HG02852 (cell line): ENCODE measurements around the gene BRPF3.
"Not testable (repeated sequence)": the region's sequence is repeated elsewhere in the genome, so short reads cannot be mapped to it uniquely, and the experiment has no call there.

Experiments used
- ATAC-seq: cut with Tn5 transposase; IDR thresholded peaks from one replicate; pipeline ENCODE4 v1.9.1; 2021; ENCODE audit warnings: mild to moderate bottlenecking, moderate library complexity; ENCODE audit not compliant: unreplicated experiment

BRPF3 gene

DNA sequence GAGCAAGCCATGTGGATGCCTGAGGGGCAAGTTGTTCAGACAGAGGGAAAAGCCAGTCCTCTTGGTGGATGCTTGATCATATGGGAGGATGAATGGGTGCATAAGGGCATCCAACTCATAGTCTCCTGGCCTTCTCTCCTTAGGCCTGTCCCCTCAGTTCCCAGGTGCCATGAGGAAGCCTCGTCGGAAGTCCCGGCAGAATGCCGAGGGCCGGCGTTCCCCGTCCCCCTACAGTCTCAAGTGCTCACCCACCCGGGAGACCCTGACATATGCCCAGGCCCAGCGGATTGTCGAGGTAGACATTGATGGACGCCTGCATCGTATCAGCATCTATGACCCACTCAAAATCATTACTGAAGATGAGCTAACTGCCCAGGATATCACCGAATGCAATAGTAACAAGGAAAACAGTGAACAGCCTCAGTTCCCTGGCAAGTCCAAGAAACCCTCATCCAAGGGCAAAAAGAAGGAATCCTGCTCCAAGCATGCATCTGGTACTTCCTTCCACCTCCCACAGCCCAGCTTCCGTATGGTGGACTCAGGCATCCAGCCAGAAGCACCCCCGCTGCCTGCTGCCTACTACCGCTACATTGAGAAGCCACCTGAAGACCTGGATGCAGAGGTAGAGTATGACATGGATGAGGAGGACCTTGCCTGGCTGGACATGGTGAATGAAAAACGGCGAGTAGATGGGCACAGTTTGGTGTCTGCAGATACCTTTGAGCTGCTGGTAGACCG, 3.8 kb downstream of the BRPF3 start:
- ATAC-seq, result no peak

DNA sequence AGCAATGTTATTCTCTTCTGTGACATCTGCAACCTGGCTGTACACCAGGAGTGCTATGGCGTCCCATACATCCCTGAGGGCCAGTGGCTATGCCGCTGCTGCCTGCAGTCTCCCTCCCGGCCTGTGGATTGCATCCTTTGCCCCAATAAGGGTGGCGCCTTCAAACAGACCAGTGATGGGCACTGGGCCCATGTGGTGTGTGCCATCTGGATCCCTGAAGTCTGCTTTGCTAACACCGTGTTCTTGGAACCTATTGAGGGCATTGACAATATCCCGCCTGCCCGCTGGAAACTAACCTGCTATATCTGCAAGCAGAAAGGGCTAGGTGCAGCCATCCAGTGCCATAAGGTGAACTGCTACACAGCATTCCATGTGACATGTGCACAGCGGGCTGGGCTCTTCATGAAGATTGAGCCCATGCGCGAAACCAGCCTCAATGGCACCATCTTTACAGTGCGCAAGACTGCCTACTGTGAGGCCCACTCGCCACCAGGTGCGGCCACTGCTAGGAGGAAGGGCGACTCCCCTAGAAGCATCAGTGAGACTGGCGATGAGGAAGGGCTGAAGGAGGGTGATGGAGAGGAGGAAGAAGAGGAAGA, 4.6 kb downstream of the BRPF3 start:
- ATAC-seq, result no peak

DNA sequence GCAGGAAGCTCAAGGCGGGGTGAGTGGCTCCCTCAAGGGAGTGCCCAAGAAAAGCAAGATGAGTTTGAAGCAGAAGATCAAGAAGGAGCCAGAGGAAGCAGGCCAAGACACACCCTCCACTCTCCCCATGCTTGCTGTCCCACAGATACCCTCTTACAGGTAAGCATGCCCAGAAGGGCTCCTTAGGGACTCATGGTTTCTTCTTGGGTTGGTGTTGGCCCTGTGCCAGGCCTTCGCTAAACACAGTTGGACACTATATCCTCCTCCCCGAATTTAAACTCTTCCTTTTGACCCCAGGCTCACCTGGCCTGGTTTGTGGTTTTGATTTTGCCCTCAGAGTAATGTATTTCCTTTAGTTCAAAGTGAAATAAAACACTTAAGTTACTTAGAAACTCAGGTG, 5.1 kb downstream of the BRPF3 start:
- no peak for ATAC-seq

DNA sequence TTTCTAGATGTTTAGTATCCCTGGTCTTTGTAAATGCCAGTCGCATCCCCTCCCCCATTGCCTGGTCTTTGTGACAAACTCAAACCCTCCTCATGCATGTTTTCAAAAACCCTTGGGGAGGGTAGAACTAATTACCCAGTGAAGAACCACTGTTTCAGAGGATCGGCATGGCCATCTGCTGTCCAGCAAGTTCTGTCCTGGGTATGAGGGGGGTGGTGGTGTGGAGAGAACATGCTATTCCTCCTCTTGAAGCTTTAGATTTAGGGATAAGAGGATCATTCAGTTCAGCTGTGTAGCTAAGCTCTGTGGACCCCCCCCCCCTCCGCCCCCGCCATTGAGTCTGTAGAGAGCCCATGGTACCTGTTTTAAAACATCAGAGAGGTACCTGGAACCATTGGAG, 5.6 kb downstream of the BRPF3 start:
- ATAC-seq, result no peak

DNA sequence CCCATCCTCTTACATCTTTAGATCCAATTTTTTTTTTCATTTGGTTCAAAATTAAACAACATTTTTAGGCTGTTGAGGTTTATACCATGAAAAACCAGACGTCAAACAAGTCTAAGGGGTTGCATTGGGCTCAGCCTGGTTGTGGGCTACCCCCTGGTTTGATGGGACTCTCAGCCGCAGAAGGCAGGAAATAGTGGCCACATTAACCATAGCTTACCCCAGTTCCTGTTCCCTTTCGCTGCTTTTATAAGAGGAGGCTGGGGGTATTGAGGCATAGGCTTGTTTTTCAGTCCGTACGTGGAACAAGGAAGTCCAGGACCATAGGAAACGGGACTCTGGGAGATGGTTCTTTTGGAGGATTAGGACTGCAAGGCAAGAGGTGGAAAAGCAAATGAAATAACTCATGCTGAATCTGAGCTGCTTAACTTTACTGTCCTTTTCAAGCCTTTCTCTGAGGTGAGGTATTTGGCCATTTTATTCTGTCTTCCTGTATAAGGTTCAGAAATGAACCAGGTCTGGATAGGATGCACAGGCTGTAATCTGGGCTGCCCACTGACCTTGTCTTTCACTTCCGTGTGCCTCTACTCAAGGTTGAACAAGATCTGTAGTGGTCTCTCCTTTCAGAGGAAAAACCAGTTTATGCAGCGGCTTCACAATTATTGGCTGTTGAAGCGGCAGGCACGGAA, 7.7 kb downstream of the BRPF3 start:
- ATAC-seq, result no peak

DNA sequence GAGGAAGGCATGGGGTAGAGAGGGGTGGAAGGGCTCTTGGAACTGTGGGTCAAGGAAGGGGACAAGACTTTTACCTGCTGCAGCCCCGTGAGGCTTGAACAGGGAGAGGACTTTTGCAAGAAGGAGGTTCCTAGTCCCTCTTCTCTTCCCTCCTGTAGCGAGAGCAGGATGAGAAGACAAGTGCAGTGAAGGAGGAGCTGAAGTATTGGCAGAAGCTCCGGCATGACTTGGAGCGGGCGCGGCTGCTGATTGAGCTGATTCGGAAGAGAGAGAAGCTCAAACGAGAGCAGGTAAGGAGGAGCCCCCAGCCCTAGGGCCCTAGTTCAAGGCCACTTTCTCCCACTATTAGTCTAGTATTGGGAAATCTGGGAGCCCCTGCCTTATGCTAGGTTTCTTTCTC, 10.6 kb downstream of the BRPF3 start:
- no peak for ATAC-seq

DNA sequence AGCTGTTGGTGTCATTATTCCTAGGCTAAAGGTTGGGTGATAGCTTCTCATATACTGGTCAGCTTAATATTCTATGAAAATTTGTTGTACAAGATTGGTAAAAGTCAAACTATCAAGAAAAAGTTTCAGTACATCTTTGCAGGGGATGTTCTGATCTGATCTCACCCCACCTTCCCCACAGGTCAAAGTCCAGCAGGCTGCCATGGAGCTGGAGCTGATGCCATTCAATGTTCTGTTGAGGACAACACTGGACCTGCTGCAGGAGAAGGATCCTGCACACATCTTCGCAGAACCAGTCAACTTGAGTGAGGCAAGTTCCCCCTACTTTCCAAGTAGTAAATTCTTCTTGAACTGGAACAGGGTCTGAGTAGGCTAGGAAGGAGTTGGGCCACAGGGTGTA, 13.1 kb downstream of the BRPF3 start:
- ATAC-seq, result no peak

DNA sequence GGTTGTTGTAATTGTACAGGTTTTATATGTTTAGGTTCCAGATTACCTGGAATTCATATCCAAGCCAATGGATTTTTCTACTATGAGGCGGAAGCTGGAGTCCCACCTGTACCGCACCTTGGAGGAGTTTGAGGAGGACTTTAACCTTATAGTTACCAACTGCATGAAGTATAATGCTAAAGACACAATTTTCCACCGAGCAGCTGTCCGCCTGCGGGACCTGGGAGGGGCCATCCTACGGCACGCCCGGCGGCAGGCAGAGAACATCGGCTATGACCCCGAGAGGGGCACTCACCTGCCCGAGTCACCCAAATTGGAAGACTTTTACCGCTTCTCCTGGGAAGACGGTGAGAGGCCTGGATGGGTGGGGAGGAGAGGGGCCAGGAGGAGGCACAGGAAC, 13.6 kb downstream of the BRPF3 start:
- ATAC-seq, result no peak

DNA sequence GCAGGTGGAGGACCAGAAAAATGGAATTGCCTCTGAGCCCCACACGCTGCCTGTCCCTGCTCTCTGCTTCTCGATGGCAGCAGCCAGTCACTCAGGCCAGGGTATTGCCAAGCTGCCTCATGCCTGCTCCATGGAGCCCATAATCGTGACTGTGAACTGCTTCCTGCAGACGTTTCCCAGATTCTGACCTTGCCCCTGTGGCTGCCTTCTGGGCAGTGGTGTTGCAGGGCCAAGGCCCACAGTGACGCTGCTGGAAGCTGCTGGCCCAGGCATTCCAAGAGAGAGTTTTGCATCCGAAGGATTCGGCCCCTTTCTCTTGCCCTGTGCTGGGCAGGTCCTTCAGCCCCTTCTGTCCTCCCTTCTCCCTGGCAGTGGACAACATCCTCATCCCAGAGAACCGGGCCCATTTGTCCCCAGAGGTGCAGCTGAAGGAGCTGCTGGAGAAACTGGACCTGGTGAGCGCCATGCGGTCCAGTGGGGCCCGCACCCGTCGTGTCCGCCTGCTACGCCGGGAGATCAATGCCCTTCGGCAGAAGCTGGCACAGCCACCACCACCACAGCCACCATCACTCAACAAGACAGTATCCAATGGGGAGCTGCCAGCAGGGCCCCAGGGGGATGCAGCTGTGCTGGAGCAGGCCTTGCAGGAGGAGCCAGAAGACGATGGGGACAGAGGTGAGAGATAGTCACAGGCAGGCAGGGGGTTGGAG, 14.5 kb downstream of the BRPF3 start:
- ATAC-seq, result no peak

DNA sequence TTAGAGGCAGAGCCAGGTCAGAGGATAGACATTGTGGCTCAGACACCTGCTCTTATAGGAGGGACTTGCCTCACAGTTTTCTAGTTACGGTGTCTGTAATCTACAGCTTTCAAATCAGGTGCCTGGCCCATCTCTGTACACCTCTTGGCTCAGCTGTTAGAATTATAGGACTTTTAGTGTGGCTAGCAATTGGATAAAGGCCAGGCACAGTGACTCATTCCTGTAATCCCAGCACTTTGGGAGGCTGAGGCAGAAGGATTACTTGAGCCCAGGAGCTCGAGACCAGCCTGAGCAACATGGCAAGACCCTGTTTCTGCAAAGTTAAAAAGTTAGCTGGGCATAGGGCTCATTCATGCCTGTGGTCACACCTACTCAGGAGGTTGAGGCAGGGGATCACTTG, 20.0 kb downstream of the BRPF3 start:
- ATAC-seq, result no peak

DNA sequence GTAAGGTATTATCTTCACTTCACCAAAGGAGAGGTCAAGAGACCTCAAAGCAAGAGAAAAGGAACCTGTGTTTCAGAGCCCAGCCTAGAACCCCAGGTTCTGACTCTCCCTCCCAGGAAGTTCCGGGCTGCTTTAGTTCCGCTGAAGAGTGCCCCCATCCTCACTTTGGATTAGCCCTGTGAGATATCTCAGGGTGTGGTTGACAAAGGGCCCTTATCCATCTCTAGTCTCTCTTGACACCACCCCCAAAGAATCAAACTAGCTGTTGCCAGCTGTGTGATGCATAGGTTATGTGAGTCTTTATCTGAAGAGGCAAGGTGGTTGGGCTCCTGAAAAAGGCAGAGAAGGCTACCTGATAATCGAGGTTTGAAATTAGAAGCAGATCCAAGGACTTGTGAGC, 20.6 kb downstream of the BRPF3 start:
- ATAC-seq, result no peak

DNA sequence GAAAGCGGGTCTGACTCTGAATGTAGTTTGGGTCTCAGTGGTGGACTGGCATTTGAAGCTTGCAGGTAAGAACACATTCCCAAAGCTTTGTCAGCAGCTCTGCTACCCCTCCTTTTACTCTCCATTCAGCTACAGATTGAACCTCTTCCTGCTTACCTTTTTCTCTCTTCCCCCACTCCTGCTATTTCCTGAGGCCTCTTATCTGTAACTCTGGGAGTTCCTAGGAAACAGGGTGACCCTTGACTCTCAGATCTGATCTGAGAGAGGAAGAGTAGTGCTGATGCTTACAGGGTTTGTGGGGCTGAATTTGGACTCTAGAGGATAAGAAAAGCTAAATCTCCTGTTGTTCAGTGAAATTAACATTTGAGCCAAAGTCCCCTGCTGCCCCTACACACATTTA, 21.4 kb downstream of the BRPF3 start:
- ATAC-seq, result no peak

DNA sequence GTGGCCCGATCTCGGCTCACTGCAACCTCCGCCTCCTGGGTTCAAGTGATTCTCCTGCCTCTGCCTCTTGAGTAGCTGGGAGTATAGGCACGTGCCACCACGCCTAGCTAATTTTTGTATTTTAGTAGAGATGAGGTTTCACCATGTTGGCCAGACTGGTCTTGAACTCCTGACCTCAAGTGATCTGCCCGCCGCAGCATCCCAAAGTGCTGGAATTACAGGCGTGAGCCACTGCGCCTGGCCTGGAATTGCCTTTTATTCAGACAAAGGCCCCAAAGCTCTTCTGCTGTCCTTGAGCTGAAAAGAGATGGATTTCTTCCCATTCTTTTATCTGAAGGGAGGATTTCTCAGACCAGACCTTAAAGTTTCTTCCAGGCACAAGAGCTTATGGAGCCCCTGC, 22.0 kb downstream of the BRPF3 start:
- not testable (repeated sequence) for ATAC-seq

DNA sequence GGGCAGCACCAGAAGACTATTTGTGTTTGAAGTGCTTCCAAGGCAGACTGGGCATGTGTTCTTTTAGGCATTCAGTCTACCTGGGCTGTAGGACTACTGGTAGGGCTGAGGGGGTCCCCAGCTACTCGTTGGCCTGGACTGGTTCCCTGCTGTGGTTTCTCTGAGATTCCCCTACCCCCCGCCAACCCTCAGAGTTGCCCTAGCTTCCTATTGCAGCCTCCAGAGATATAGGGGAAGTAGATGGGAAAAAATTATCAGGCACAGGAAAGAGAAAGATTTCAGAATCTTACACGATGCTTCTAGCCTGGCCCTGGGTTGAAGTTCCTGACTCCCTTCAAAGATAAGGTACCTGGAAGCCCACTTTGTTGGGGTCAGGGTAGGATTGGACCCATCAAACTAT, 22.5 kb downstream of the BRPF3 start:
- no peak for ATAC-seq

DNA sequence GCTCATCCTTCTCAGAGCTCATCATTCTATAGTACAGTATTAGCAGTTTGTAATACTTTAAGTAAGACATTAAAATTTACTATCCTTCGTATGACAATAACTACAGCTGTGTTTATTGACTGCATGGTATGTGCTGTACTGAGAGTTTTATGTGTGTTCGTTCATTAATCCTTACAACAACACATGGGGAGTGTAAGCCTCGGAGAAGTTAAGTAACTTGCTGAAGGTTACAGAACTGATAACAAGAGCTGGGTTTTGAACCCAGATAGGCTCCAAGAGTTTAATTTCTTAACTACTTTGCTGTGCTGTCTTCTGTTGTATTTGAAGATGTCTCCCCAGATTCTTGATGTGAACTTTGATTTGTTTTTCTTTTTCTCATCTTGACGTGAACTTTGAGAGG, 23.7 kb downstream of the BRPF3 start:
- no peak for ATAC-seq

DNA sequence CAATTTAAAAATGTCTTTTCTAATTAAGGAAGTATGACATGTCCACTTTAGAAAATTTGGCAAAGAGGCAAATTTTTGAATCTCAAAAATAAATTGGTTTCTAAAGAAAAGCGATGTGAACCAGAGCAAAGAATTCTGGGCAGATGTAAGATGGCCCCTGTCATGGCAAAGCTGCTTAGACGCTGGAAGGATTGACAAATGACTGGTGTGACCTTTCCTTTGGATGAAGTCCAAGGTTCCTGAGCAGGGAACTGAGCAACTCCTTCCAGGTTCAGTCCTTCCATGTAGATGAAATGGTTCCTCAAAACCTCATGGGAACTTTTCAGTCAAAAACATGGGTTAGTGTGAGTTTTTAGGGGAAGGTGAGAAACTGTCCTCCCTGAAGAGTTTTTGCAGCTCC, 25.1 kb downstream of the BRPF3 start:
- ATAC-seq, result no peak

DNA sequence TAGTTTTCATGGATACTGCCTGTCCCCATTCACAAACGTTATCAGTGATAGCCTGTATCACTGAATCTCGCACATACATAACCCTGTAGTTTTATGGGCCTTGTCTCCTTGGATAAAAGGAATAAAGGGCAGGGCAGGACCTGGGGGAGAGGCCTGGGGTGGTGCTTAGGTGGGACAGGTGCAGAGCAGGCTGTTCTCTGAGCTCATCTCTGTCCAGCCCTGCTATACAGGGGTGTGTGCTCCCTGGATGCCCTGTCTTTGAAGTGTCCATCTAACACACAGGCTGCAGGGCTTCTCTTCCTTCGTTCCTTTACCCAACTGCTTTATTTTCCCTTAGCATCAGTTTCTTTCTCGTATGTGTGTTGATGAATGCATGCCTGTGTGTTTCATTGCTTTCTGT, 26.4 kb downstream of the BRPF3 start:
- ATAC-seq, result no peak

DNA sequence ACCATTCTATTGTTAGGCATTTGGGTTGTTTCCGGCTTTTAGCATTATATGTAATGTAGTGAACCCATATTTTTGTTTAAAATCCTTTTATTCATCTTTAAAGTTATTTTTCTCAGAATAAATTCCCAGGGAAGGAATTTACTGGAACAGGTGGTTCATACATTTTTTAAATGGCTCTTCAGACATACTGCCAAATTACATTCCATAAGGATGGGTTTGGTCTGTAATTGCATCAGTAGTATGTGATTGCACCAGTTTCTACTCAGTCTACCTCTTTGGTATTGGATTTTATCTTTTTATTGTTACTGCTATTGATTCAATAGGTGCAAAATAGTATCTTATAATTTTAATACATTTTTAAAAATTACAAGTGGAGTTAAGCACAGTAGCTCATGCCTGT, 27.2 kb downstream of the BRPF3 start:
- no peak for ATAC-seq

DNA sequence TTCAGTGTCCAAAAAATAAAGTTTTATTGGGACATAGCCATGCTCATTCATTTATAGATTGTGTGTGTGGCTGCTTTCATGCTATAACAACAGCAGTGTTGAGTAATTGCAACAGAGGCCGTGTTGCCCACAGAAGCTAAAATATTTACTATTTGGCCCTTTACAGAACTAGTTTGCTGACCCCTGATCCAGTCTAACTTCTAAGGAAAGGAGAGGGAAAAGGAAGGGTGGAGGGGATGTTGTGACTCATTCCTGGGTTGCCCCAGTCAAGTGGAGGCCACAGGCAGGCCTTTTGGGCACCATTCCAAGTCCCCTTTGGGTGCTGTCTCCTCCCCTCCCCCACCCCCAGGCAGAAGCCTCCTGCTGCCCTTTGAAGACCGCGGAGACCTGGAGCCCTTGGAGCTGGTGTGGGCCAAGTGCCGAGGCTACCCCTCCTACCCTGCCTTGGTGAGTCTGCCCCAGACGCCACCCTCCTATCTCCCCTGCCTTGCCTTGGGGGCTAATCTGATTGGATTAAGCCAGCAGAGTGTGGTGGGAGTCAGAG, 28.4 kb downstream of the BRPF3 start:
- no peak for ATAC-seq

DNA sequence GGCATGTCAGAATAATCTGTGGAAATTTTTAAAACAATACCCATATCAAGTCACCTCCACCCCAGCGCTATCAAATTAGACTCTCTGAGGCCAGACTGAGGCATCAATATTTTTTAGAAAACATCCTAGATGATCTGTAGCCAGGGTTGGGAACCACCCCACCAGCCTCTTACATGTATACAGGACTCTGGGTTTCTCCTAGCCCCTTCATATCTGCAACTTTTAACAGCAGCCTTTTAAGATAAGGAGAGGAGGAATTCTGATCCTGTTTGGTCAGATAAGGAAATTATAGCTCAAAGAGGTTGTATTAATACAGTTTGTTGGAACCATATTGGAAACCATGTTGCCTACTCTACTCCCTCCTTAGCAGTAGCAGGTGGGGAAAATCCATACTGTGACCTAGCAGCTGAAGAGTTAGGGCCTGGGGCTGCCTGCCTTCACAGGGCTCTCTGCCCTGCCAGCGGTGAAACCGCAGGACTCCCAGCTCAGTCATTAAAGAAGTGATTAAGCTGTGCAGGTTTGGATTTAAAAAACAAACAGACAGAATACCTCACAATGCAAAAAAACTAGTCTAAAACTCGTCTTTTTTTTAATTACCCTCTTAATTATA, 30.0 kb downstream of the BRPF3 start:
- no peak for ATAC-seq
